H9 (cell line): ENCODE data around the gene HEG1. TPM values are rescaled to one million over a fixed set of nuclear protein-coding genes. Genes with fewer than 3 reads are reported as not detected.

Source experiments
- DNase-seq: peaks from one replicate; pipeline ENCODE4 v3.0.0-alpha.2; 2017
- H2AFZ ChIP-seq: one replicate; pipeline ENCODE4 v1.6.1; 2013; ENCODE audit warnings: mild to moderate bottlenecking, low read length, control low read depth, moderate library complexity
- H2AK5ac ChIP-seq: 2 replicates; pipeline ENCODE4 v1.6.1; 2013; ENCODE audit warnings: low read length, control low read depth, mixed read lengths; ENCODE audit not compliant: insufficient read length
- H2BK120ac ChIP-seq: one replicate; pipeline ENCODE4 v1.6.1; 2013; ENCODE audit warnings: low read depth, mild to moderate bottlenecking, low read length, control low read depth, inconsistent platforms; ENCODE audit not compliant: poor library complexity, severe bottlenecking
- H2BK12ac ChIP-seq: 2 replicates; pipeline ENCODE4 v1.6.1; 2013; ENCODE audit warnings: low read length, control low read depth, mixed read lengths, low read depth; ENCODE audit not compliant: insufficient read length
- H2BK15ac ChIP-seq: 2 replicates; pipeline ENCODE4 v1.6.1; 2013; ENCODE audit warnings: low read depth, low read length, control low read depth
- H2BK20ac ChIP-seq: one replicate; pipeline ENCODE4 v1.6.1; 2013; ENCODE audit warnings: low read depth, mild to moderate bottlenecking, low read length, control low read depth, inconsistent platforms; ENCODE audit not compliant: poor library complexity, severe bottlenecking
- H2BK5ac ChIP-seq: 2 replicates; pipeline ENCODE4 v1.6.1; 2013; ENCODE audit warnings: low read length, control low read depth, mixed read lengths; ENCODE audit not compliant: insufficient read length
- H3K14ac ChIP-seq: 2 replicates; pipeline ENCODE4 v1.6.1; 2013; ENCODE audit warnings: low read length, control low read depth; ENCODE audit not compliant: insufficient read depth
- H3K18ac ChIP-seq: 2 replicates; pipeline ENCODE4 v1.6.1; 2013; ENCODE audit warnings: low read depth, mild to moderate bottlenecking, mixed read lengths, low read length, control low read depth; ENCODE audit not compliant: insufficient read length
- H3K23ac ChIP-seq: 2 replicates; pipeline ENCODE4 v1.6.1; 2013; ENCODE audit warnings: low read length, control low read depth, mixed read lengths, low read depth; ENCODE audit not compliant: insufficient read length
- H3K23me2 ChIP-seq: 2 replicates; pipeline ENCODE4 v1.6.1; 2013; ENCODE audit warnings: low read depth, mild to moderate bottlenecking, mixed read lengths, low read length, control low read depth; ENCODE audit not compliant: insufficient read length, poor library complexity, severe bottlenecking
- H3K27ac ChIP-seq: 2 replicates; pipeline ENCODE4 v1.5.1; 2013; ENCODE audit warnings: low read length, control low read depth, mixed read lengths, low read depth; ENCODE audit not compliant: insufficient read length
- H3K27me3 ChIP-seq: 2 replicates; pipeline ENCODE4 v1.6.1; 2013; ENCODE audit warnings: low read length, control low read depth, inconsistent platforms; ENCODE audit not compliant: insufficient read depth
- H3K4ac ChIP-seq: 2 replicates; pipeline ENCODE4 v1.6.1; 2013; ENCODE audit warnings: low read depth, mild to moderate bottlenecking, control low read depth, inconsistent platforms, low read length, moderate library complexity
- H3K4me1 ChIP-seq: 2 replicates; pipeline ENCODE4 v1.6.1; 2013; ENCODE audit warnings: low read length, control low read depth, inconsistent platforms; ENCODE audit not compliant: insufficient read depth
- H3K4me2 ChIP-seq: 2 replicates; pipeline ENCODE4 v1.6.1; 2013; ENCODE audit warnings: low read length, control low read depth, mixed read lengths; ENCODE audit not compliant: insufficient read length, insufficient read depth
- H3K56ac ChIP-seq: 2 replicates; pipeline ENCODE4 v1.6.1; 2013; ENCODE audit warnings: low read depth, mild to moderate bottlenecking, mixed read lengths, low read length, control low read depth; ENCODE audit not compliant: insufficient read length
- H3K79me1 ChIP-seq: 2 replicates; pipeline ENCODE4 v1.6.1; 2013; ENCODE audit warnings: low read depth, mild to moderate bottlenecking, moderate library complexity, low read length, control low read depth, inconsistent platforms; ENCODE audit not compliant: insufficient read depth, poor library complexity, severe bottlenecking
- H3K79me2 ChIP-seq: 2 replicates; pipeline ENCODE4 v1.6.1; 2013; ENCODE audit warnings: low read length, control low read depth, inconsistent platforms; ENCODE audit not compliant: insufficient read depth
- H3K9ac ChIP-seq: 2 replicates; pipeline ENCODE4 v1.6.1; 2013; ENCODE audit warnings: low read length, control low read depth, mixed read lengths; ENCODE audit not compliant: insufficient read length; ENCODE audit errors: extremely low read depth
- H3K9me3 ChIP-seq: one replicate; pipeline ENCODE4 v1.6.1; 2013; ENCODE audit warnings: low read depth, low read length, inconsistent platforms; ENCODE audit not compliant: control insufficient read depth
- H3T11ph ChIP-seq: one replicate; pipeline ENCODE4 v1.6.1; 2013; ENCODE audit warnings: mild to moderate bottlenecking, low read length, control low read depth, inconsistent platforms
- H4K20me1 ChIP-seq: one replicate; pipeline ENCODE4 v1.6.1; 2013; ENCODE audit not compliant: control insufficient read depth, insufficient read length, insufficient read depth
- H4K5ac ChIP-seq: 2 replicates; pipeline ENCODE4 v1.6.1; 2013; ENCODE audit warnings: low read depth, mild to moderate bottlenecking, mixed read lengths, low read length, control low read depth; ENCODE audit not compliant: insufficient read length
- H4K8ac ChIP-seq: replicated peaks from 2 replicates; pipeline ENCODE4 v1.6.1; 2013; ENCODE audit warnings: low read length, control low read depth, mixed read lengths, low read depth; ENCODE audit not compliant: insufficient read length
- H4K91ac ChIP-seq: 2 replicates; pipeline ENCODE4 v1.6.1; 2013; ENCODE audit warnings: low read depth, mild to moderate bottlenecking, moderate library complexity, mixed read lengths, low read length, control low read depth; ENCODE audit not compliant: insufficient read length
- H3K27ac Mint-ChIP-seq, 3 experiments: 2 replicates in 2 of 3; 3 replicates in 1 of 3; pipeline ENCODE4 v1.8.0; 2020 to 2021; ENCODE audit warnings: mixed read lengths in 3 of 3, mild to moderate bottlenecking in 1 of 3, moderate library complexity in 1 of 3
- H3K27me3 Mint-ChIP-seq: 2 replicates; pipeline ENCODE4 v1.8.0; 2021; ENCODE audit warnings: low read depth, mild to moderate bottlenecking, moderate library complexity, mixed read lengths
- H3K36me3 Mint-ChIP-seq, 3 experiments: 2 replicates in 2 of 3; 3 replicates in 1 of 3; pipeline ENCODE4 v1.8.0; 2020 to 2021; ENCODE audit warnings: low read depth in 3 of 3, mixed read lengths in 3 of 3; ENCODE audit not compliant: insufficient read depth in 1 of 3
- H3K4me1 Mint-ChIP-seq, 2 experiments: 2 replicates each; pipeline ENCODE4 v1.8.0; 2020; ENCODE audit warnings: mixed read lengths in 2 of 2
- H3K4me3 Mint-ChIP-seq, 2 experiments: 2 replicates in 1 of 2; 3 replicates in 1 of 2; pipeline ENCODE4 v1.8.0; 2020 to 2021; ENCODE audit warnings: mild to moderate bottlenecking in 2 of 2, mixed read lengths in 2 of 2, moderate library complexity in 1 of 2
- H3K9me3 Mint-ChIP-seq, 2 experiments: 2 replicates in 1 of 2; 3 replicates in 1 of 2; pipeline ENCODE4 v1.8.0; 2020; ENCODE audit warnings: mild to moderate bottlenecking in 2 of 2, mixed read lengths in 2 of 2, moderate library complexity in 1 of 2
- WGBS: extraction: QIAGEN DNeasy Blood & Tissue Kit; methylation state at CpG from one replicate; pipeline ENCODE4 v1.1.7; 2013; ENCODE audit warnings: missing lambda C conversion rate, low lambda C conversion rate, mixed read lengths; ENCODE audit not compliant: insufficient read length; ENCODE audit errors: extremely low coverage; 5-methylcytosine and 5-hydroxymethylcytosine counted together
- total RNA-seq: library from RNA; stranded (reverse); gene quantifications from 2 replicates; pipeline ENCODE4 v1.2.1, GENCODE V29; 2021
- TF ChIP-seq, protein P1 (sequence below): fragments of 200-600 bp; sonication (generic); conservative IDR thresholded peaks from 3 replicates; pipeline ENCODE4 v1.8.0; 2021; ENCODE audit warnings: antibody characterized with exemption, mild to moderate bottlenecking

HEG1 gene
- total RNA-seq, 1 experiment from 2014 or later: 10.3 TPM

DNA sequence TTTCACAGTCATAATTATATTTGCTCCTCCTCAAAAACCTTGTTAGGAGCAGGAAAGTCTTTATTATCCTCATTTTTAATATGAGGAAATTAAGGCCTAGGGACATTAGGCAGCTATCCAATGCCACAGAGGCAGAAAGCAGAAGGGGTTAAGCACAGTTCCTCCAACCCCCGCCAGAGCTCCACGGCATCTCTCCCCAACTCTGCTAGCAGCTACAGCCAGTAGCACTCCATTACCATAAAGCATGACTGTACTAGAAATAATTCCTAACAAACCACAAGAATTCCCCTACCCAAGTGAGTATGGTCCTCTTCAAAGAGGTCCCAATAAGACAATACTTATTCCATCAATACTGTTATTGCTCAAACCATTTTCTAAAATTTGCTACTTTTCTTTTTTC lies 9.8 kb downstream of the HEG1 start:
- no peak overlapping the region for H3K4me2 ChIP-seq
- H2BK5ac ChIP-seq: no peak overlapping the region
- no peaks in the 10 kb centered on the region for H3K23me2 ChIP-seq
- H3K4me1 ChIP-seq: peaks cover 3% of the 10 kb centered on the region; the same call in 1 of the 2 replicates
- H3K27ac ChIP-seq: no peak overlapping the region
- H3K9ac ChIP-seq: no peak overlapping the region
- H4K5ac ChIP-seq: no peak overlapping the region
- H3K4me1 Mint-ChIP-seq: peaks cover 17 to 19% of the 10 kb centered on the region in 2 experiments
- H2BK12ac ChIP-seq: no peak overlapping the region
- no peak overlapping the region for H2BK20ac ChIP-seq
- H3K27ac Mint-ChIP-seq: no peak overlapping the region
- H3K27me3 ChIP-seq: no peaks in the 10 kb centered on the region
- no peak overlapping the region for H4K91ac ChIP-seq
- DNase-seq: no peak
- H3K23ac ChIP-seq: no peak overlapping the region
- H2AFZ ChIP-seq: no peak overlapping the region
- no peak overlapping the region for H4K8ac ChIP-seq
- H3K4ac ChIP-seq: no peak overlapping the region
- no peaks in the 10 kb centered on the region for H3K79me1 ChIP-seq
- H3K27me3 Mint-ChIP-seq: no peaks in the 10 kb centered on the region
- peaks cover 0 to 4% (median 2%) of the 10 kb centered on the region in 3 experiments; a peak in 3 of 7 replicates for H3K36me3 Mint-ChIP-seq
- H3K18ac ChIP-seq: no peak overlapping the region
- H3K9me3 ChIP-seq: no peaks in the 10 kb centered on the region
- no peak overlapping the region for H3T11ph ChIP-seq
- no peak overlapping the region for H3K14ac ChIP-seq
- no peaks in the 10 kb centered on the region for H3K79me2 ChIP-seq
- no peaks in the 10 kb centered on the region for H3K9me3 Mint-ChIP-seq
- H2BK120ac ChIP-seq: no peak overlapping the region
- no peak overlapping the region for H3K4me3 Mint-ChIP-seq
- no peak overlapping the region for H3K56ac ChIP-seq
- no peak overlapping the region for H2AK5ac ChIP-seq
- no CpG with 5 or more reads among the region's 2 CpGs for WGBS
- no peaks in the 10 kb centered on the region for H4K20me1 ChIP-seq
- no peak overlapping the region for H2BK15ac ChIP-seq
- TF ChIP-seq, protein P1, sequence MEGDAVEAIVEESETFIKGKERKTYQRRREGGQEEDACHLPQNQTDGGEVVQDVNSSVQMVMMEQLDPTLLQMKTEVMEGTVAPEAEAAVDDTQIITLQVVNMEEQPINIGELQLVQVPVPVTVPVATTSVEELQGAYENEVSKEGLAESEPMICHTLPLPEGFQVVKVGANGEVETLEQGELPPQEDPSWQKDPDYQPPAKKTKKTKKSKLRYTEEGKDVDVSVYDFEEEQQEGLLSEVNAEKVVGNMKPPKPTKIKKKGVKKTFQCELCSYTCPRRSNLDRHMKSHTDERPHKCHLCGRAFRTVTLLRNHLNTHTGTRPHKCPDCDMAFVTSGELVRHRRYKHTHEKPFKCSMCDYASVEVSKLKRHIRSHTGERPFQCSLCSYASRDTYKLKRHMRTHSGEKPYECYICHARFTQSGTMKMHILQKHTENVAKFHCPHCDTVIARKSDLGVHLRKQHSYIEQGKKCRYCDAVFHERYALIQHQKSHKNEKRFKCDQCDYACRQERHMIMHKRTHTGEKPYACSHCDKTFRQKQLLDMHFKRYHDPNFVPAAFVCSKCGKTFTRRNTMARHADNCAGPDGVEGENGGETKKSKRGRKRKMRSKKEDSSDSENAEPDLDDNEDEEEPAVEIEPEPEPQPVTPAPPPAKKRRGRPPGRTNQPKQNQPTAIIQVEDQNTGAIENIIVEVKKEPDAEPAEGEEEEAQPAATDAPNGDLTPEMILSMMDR: no peak
